Chondrocyte (in vitro differentiated cells): ENCODE data around the gene SRSF12. TPM values are rescaled to one million over a fixed set of nuclear protein-coding genes. Genes with fewer than 3 reads are reported as not detected.

Source experiments
- DNase-seq: peaks from one replicate; pipeline ENCODE4 v3.0.0; 2021; ENCODE audit warnings: mixed read lengths, low spot score
- H3K27ac Mint-ChIP-seq: one replicate; pipeline ENCODE4 v1.8.0; 2021; ENCODE audit warnings: mild to moderate bottlenecking, moderate library complexity, mixed read lengths; ENCODE audit not compliant: unreplicated experiment
- H3K27me3 Mint-ChIP-seq: 2 replicates; pipeline ENCODE4 v1.8.0; 2021; ENCODE audit warnings: low read depth, mixed read lengths
- H3K36me3 Mint-ChIP-seq: 2 replicates; pipeline ENCODE4 v1.8.0; 2021; ENCODE audit warnings: low read depth, mixed read lengths
- H3K4me1 Mint-ChIP-seq: 2 replicates; pipeline ENCODE4 v1.8.0; 2021; ENCODE audit warnings: low read depth, mild to moderate bottlenecking, mixed read lengths
- H3K4me3 Mint-ChIP-seq: one replicate; pipeline ENCODE4 v1.8.0; 2021; ENCODE audit warnings: mild to moderate bottlenecking, moderate library complexity, mixed read lengths; ENCODE audit not compliant: unreplicated experiment
- H3K9me3 Mint-ChIP-seq: 2 replicates; pipeline ENCODE4 v1.8.0; 2021; ENCODE audit warnings: low read depth, mixed read lengths
- total RNA-seq: library from RNA; stranded (reverse); gene quantifications from 3 replicates; pipeline ENCODE4 v1.2.1, GENCODE V29; 2021
- TF ChIP-seq, protein P1 (sequence below): fragments of 200-600 bp; sonication (generic); IDR thresholded peaks from 2 replicates; pipeline ENCODE4 v1.5.0; 2021; ENCODE audit warnings: antibody characterized with exemption, mild to moderate bottlenecking, moderate library complexity

The SRSF12 gene
- total RNA-seq, 1 donor from 2014 or later, result 4.8 TPM

- Mint-ChIP-seq H3K36me3 (no peaks in the 10 kb centered on the region), H3K4me1 (peaks cover 25% of the 10 kb centered on the region), H3K27me3 (no peaks in the 10 kb centered on the region), H3K4me3 (no peak overlapping the region), H3K27ac (no peak overlapping the region), H3K9me3 (no peaks in the 10 kb centered on the region)
- TF ChIP-seq, protein P1, sequence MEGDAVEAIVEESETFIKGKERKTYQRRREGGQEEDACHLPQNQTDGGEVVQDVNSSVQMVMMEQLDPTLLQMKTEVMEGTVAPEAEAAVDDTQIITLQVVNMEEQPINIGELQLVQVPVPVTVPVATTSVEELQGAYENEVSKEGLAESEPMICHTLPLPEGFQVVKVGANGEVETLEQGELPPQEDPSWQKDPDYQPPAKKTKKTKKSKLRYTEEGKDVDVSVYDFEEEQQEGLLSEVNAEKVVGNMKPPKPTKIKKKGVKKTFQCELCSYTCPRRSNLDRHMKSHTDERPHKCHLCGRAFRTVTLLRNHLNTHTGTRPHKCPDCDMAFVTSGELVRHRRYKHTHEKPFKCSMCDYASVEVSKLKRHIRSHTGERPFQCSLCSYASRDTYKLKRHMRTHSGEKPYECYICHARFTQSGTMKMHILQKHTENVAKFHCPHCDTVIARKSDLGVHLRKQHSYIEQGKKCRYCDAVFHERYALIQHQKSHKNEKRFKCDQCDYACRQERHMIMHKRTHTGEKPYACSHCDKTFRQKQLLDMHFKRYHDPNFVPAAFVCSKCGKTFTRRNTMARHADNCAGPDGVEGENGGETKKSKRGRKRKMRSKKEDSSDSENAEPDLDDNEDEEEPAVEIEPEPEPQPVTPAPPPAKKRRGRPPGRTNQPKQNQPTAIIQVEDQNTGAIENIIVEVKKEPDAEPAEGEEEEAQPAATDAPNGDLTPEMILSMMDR, result no peak
- DNase-seq, result no peak
Measured at GRCh38 chr6:89047473-89047872, 70.4 kb downstream of the SRSF12 start.

Other genes with a start within 250 kb of the SRSF12 start
- gene RNGTT, start 154.5 kb downstream of the SRSF12 start, total RNA-seq, result 11.8 to 18.4 TPM (median 13.1 TPM) in 3 replicates
- 104 to 115 TPM (median 111 TPM) in 3 replicates for gene PNRC1, start 37.3 kb downstream of the SRSF12 start, total RNA-seq
- gene PM20D2, start 28.0 kb upstream of the SRSF12 start, total RNA-seq, result 6.2 to 9.8 TPM (median 6.3 TPM) in 3 replicates
- not detected in 3 replicates for gene GABRR1, start 99.3 kb upstream of the SRSF12 start, total RNA-seq
- 0.57 to 1.4 TPM (median 0.72 TPM) in 3 replicates for gene GABRR2, start 197.2 kb upstream of the SRSF12 start, total RNA-seq
- 42.6 to 49.8 TPM (median 49.1 TPM) in 3 replicates for gene UBE2J1, start 234.7 kb upstream of the SRSF12 start, total RNA-seq